IMR-90 (cell line): Measurements from ENCODE around the gene ARHGEF40. TPM values are rescaled to one million over a fixed set of nuclear protein-coding genes. Genes with fewer than 3 reads are reported as not detected.

Experiments
- ATAC-seq: fragments of 200-7000 bp; cut with Tn5 transposase; 2 replicates; pipeline ENCODE4 v1.9.1; 2020; ENCODE audit warnings: low read depth, mild to moderate bottlenecking, moderate library complexity
- BruUV-seq: library from RNA; stranded (reverse); fragments of 400-500 nt; replicated peaks from 2 replicates; lab custom pipeline; 2021; lab: Mats Ljungman, UMichigan
- CTCF ChIA-PET: fragments of 300-600 bp; formaldehyde crosslinking; extraction: SDS; loops from one replicate; lab custom pipeline; 2021; ENCODE audit warnings: antibody characterized with exemption; lab: Yijun Ruan, JAX
- POLR2A ChIA-PET: fragments of 300-600 bp; sonication (Branson Sonifier 250); formaldehyde crosslinking; loops from one replicate; lab custom pipeline; 2022; ENCODE audit warnings: antibody characterized with exemption; ENCODE audit not compliant: unreplicated experiment; lab: Charles Lee
- DNase-seq: peaks from one replicate; pipeline ENCODE4 v3.0.0; 2013
- H2AFZ ChIP-seq: replicated peaks from 2 replicates; pipeline ENCODE3; 2013; ENCODE audit warnings: low read length, mild to moderate bottlenecking; ENCODE audit not compliant: poor library complexity
- H2AK5ac ChIP-seq: 2 replicates; pipeline ENCODE4 v1.6.1; 2013; ENCODE audit warnings: low read depth, low read length, inconsistent platforms
- H2AK9ac ChIP-seq: replicated peaks from 2 replicates; pipeline ENCODE3; 2013; ENCODE audit warnings: mild to moderate bottlenecking, low read depth, low read length, moderate library complexity; ENCODE audit not compliant: poor library complexity
- H2BK120ac ChIP-seq: 2 replicates; pipeline ENCODE4 v1.6.1; 2013; ENCODE audit warnings: low read depth, low read length, inconsistent platforms
- H2BK15ac ChIP-seq: 3 replicates; pipeline ENCODE4 v1.6.1; 2013; ENCODE audit warnings: low read depth, low read length, inconsistent platforms
- H2BK20ac ChIP-seq: 2 replicates; pipeline ENCODE4 v1.6.1; 2013; ENCODE audit warnings: low read depth, mild to moderate bottlenecking, inconsistent platforms, low read length, moderate library complexity
- H2BK5ac ChIP-seq: 2 replicates; pipeline ENCODE4 v1.6.1; 2013; ENCODE audit warnings: mild to moderate bottlenecking, low read depth, low read length, inconsistent platforms; ENCODE audit not compliant: poor library complexity, severe bottlenecking
- H3K14ac ChIP-seq: replicated peaks from 2 replicates; pipeline ENCODE4 v1.6.1; 2013; ENCODE audit warnings: low read depth, low read length, inconsistent platforms
- H3K18ac ChIP-seq: 2 replicates; pipeline ENCODE4 v1.6.1; 2013; ENCODE audit warnings: low read depth, low read length, control low read depth
- H3K23ac ChIP-seq: 2 replicates; pipeline ENCODE4 v1.6.1; 2013; ENCODE audit warnings: low read depth, low read length, inconsistent platforms
- H3K27ac ChIP-seq: 2 replicates; pipeline ENCODE4 v1.5.1; 2013; ENCODE audit warnings: mild to moderate bottlenecking, control low read depth, low read length; ENCODE audit not compliant: insufficient read depth
- H3K27me3 ChIP-seq: 2 replicates; pipeline ENCODE4 v1.6.1; 2013; ENCODE audit warnings: low read length; ENCODE audit not compliant: control insufficient read depth, insufficient read depth
- H3K36me3 ChIP-seq: 2 replicates; pipeline ENCODE4 v1.6.1; 2013; ENCODE audit warnings: low read length, mixed read lengths; ENCODE audit not compliant: control insufficient read depth, insufficient read depth
- H3K4ac ChIP-seq: 2 replicates; pipeline ENCODE4 v1.6.1; 2013; ENCODE audit warnings: low read depth, low read length, inconsistent platforms
- H3K4me1 ChIP-seq: 2 replicates; pipeline ENCODE4 v1.6.1; 2013; ENCODE audit warnings: low read length, mixed read lengths; ENCODE audit not compliant: control insufficient read depth, insufficient read depth
- H3K4me2 ChIP-seq: 2 replicates; pipeline ENCODE4 v1.6.1; 2013; ENCODE audit warnings: low read depth, mild to moderate bottlenecking, control low read depth, low read length, moderate library complexity
- H3K4me3 ChIP-seq: 2 replicates; pipeline ENCODE4 v1.5.1; 2013; ENCODE audit warnings: low read depth, mild to moderate bottlenecking, control low read depth, low read length, moderate library complexity; ENCODE audit not compliant: insufficient read depth
- H3K56ac ChIP-seq: 2 replicates; pipeline ENCODE4 v1.6.1; 2013; ENCODE audit warnings: low read length, inconsistent platforms; ENCODE audit not compliant: insufficient read depth; ENCODE audit errors: extremely low read depth
- H3K79me1 ChIP-seq, 2 experiments: 2 replicates each; pipeline ENCODE4 v1.6.1; 2013; ENCODE audit warnings: low read length in 2 of 2, inconsistent platforms in 1 of 2, low read depth in 1 of 2
- H3K9ac ChIP-seq: 2 replicates; pipeline ENCODE4 v1.6.1; 2013; ENCODE audit warnings: low read depth, low read length, control low read depth
- H3K9me1 ChIP-seq: 2 replicates; pipeline ENCODE4 v1.6.1; 2013; ENCODE audit warnings: low read length, inconsistent platforms; ENCODE audit not compliant: insufficient read depth
- H3K9me3 ChIP-seq: 2 replicates; pipeline ENCODE4 v1.6.1; 2013; ENCODE audit warnings: low read length; ENCODE audit not compliant: control insufficient read depth, insufficient read depth
- H4K20me1 ChIP-seq: 2 replicates; pipeline ENCODE4 v1.6.1; 2013; ENCODE audit warnings: low read length, inconsistent platforms; ENCODE audit not compliant: insufficient read depth
- H4K5ac ChIP-seq: 2 replicates; pipeline ENCODE4 v1.6.1; 2013; ENCODE audit warnings: mild to moderate bottlenecking, low read depth, low read length, control low read depth
- H4K8ac ChIP-seq, 2 experiments: 2 replicates each; pipeline ENCODE4 v1.6.1; 2013; ENCODE audit warnings: low read depth in 2 of 2, low read length in 2 of 2, control low read depth in 1 of 2, inconsistent platforms in 1 of 2
- H4K91ac ChIP-seq: 2 replicates; pipeline ENCODE4 v1.6.1; 2013; ENCODE audit warnings: low read depth, low read length, inconsistent platforms; ENCODE audit not compliant: insufficient read depth
- BHLHE40 ChIP-seq: fragments of 150-350 bp; IDR thresholded peaks from 2 replicates; pipeline ENCODE4 v1.6.1; 2016; ENCODE audit warnings: mild to moderate bottlenecking, low read depth, low read length
- CHD1 ChIP-seq: IDR thresholded peaks from 2 replicates; pipeline ENCODE4 v1.6.1; 2012; ENCODE audit warnings: low read depth, low read length, improper control_type of control experiment
- MAFK ChIP-seq: IDR thresholded peaks from 2 replicates; pipeline ENCODE4 v1.6.1; 2012; ENCODE audit warnings: low read depth, low read length, improper control_type of control experiment
- MXI1 ChIP-seq: IDR thresholded peaks from 2 replicates; pipeline ENCODE4 v1.6.1; 2012; ENCODE audit warnings: low read depth, mild to moderate bottlenecking, low read length, moderate library complexity, borderline replicate concordance
- NFE2L2 ChIP-seq: fragments of 150-350 bp; IDR thresholded peaks from 2 replicates; pipeline ENCODE4 v1.6.1; 2016; ENCODE audit warnings: low read depth, mild to moderate bottlenecking, low read length
- POLR2A ChIP-seq: IDR thresholded peaks from 2 replicates; pipeline ENCODE4 v1.6.1; 2012; ENCODE audit warnings: mild to moderate bottlenecking, low read depth, low read length
- RAD21 ChIP-seq: IDR thresholded peaks from 2 replicates; pipeline ENCODE4 v1.6.1; 2012; ENCODE audit warnings: low read length, improper control_type of control experiment
- WGBS, 2 experiments: methylation state at CpG; one replicate each; pipeline versions ENCODE4 v1.1.5 to v1.1.7; 2013; ENCODE audit warnings: missing lambda C conversion rate in 2 of 2; ENCODE audit not compliant: insufficient read length in 1 of 2; ENCODE audit errors: extremely low coverage in 2 of 2; 5-methylcytosine and 5-hydroxymethylcytosine counted together
- dilution Hi-C: fragments of 300-500 bp; cut with HindIII; formaldehyde crosslinking; loops from one replicate; pipeline ENCODE4 v1.14.3; 2018; ENCODE audit warnings: low sequenced_read_pairs; ENCODE audit not compliant: unreplicated experiment
- in situ Hi-C: fragments of 300-500 bp; cut with MboI; formaldehyde crosslinking; loops from 3 replicates; pipeline ENCODE4 v1.14.3; 2019; ENCODE audit warnings: low sequenced_read_pairs, inconsistent platforms, mixed read lengths
- intact Hi-C: fragments of 100-400 bp; cut with micrococcal nuclease; formaldehyde crosslinking; loops from 2 replicates; pipeline ENCODE4 v1.10.0; 2022
- polyA plus RNA-seq, 3 experiments: library from polyadenylated mRNA; depleted of rRNA; stranded (reverse); fragments of >200 nt; gene quantifications; 2 replicates each; pipeline ENCODE4 v1.2.3, GENCODE V29; 2012; ENCODE audit warnings: low replicate concordance in 1 of 3
- total RNA-seq: library from RNA; depleted of rRNA; stranded (reverse); fragments of >200 nt; gene quantifications from 2 replicates; pipeline ENCODE4 v1.2.3, GENCODE V29; 2012
- TF ChIP-seq, protein P1 (sequence below): fragments of 150-350 bp; IDR thresholded peaks from 2 replicates; pipeline ENCODE4 v1.6.1; 2017; ENCODE audit warnings: mild to moderate bottlenecking, antibody characterized with exemption, low read length, low read depth

ARHGEF40 gene
- total and polyA plus RNA-seq, 2 of the 4 experiments (the other 2 are of a cell fraction), result 18.1 to 58.4 TPM

DNA sequence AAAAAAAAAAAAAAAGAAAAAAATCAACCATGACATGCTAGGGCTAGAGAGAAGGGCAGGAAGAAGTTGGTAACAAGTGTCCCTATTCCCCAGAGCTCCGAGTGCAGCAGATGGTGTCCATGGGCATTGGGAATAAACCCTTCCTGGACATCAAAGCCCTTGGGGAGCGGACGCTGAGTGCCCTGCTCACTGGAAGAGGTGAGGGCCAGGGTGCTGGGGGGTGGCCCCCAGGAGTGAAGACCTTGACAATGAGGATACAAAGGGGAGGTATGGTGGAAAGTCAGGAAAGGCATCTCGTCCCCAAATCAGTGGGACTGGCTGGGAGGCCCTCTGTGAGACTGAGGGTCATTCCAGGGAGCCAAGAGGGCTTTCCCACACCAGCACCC lies 16.8 kb downstream of the ARHGEF40 start:
- ATAC-seq (no peak), DNase-seq (no peak)
- Histone ChIP-seq H3K18ac (no peak overlapping the region), H3K4me2 (no peak overlapping the region), H3K27ac (peak overlapping the region; percentile 43), H3K27me3 (no peaks in the 10 kb centered on the region), H3K14ac (no peak overlapping the region), H2BK120ac (no peak overlapping the region), H2BK15ac (no peak overlapping the region), H2AFZ (peak overlapping the region; percentile 64), H3K36me3 (peaks cover 57% of the 10 kb centered on the region), H3K9me3 (no peaks in the 10 kb centered on the region), H3K56ac (no peak overlapping the region), H3K9me1 (peaks cover 7% of the 10 kb centered on the region), H4K5ac (no peak overlapping the region), H3K4me3 (no peak overlapping the region), H4K20me1 (peaks cover 6% of the 10 kb centered on the region), H3K9ac (no peak overlapping the region), H3K23ac (no peak overlapping the region), H3K4me1 (peaks cover 26% of the 10 kb centered on the region), H2AK9ac (peak overlapping the region; percentile 70), H2AK5ac (no peak overlapping the region), H2BK5ac (peak overlapping the region; percentile 34), H3K4ac (no peak overlapping the region), H4K91ac (no peak overlapping the region), H2BK20ac (no peak overlapping the region), H3K79me1 (peaks cover 3 to 18% of the 10 kb centered on the region in 2 experiments; a peak in 2 of 4 replicates), H4K8ac (peak overlapping the region in 1 of 2 experiments; percentile 6; a peak in 1 of 4 replicates)
- no TSS peak for BruUV-seq
- intact Hi-C loops, result loop anchor here (2.0 kb wide), 1 partner anchor 18 kb away; no protein-coding TSS in a partner anchor
- TF ChIP-seq MAFK, result no peak
- TF ChIP-seq RAD21, result no peak
- TF ChIP-seq CHD1, result no peak
- no peak for TF ChIP-seq BHLHE40
- TF ChIP-seq POLR2A, result no peak
- no peak for TF ChIP-seq NFE2L2
- TF ChIP-seq, protein P1, sequence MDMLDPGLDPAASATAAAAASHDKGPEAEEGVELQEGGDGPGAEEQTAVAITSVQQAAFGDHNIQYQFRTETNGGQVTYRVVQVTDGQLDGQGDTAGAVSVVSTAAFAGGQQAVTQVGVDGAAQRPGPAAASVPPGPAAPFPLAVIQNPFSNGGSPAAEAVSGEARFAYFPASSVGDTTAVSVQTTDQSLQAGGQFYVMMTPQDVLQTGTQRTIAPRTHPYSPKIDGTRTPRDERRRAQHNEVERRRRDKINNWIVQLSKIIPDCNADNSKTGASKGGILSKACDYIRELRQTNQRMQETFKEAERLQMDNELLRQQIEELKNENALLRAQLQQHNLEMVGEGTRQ, result no peak
- no peak for TF ChIP-seq MXI1
- in situ Hi-C loops, result loop anchor here (25.0 kb wide), 2 partner anchors 625 to 750 kb away; partner anchors contain the start of genes APEX1, CCNB1IP1, OSGEP and PARP2
- CTCF ChIA-PET, result interaction anchor here (0.7 to 1.7 kb wide), 4 partner anchors 17 to 116 kb away, joined by 3 to 10 read pairs (median 5); no protein-coding TSS in a partner anchor
- dilution Hi-C loops, result no loop called here
- 100% methylated on average over 2 of the region's 4 CpGs; no CpG with 5 or more reads in 1 of the 2 experiments for WGBS, 2 experiments
- POLR2A ChIA-PET, result no interaction called here
